ENCODE results near the gene B4GALT1.

The B4GALT1 gene

GRCh38 chr9:33186457-33187168, 19.5 kb upstream of the B4GALT1 start:
- Histone ChIP-seq H3K4me3 (ENCODE audit: low read depth, low read length) (no peak overlapping the region), H3K27me3 (ENCODE audit: insufficient read depth, low read depth, severe bottlenecking) (no peaks in the 10 kb centered on the region), H3K27ac (no peak overlapping the region), H3K9me3 (ENCODE audit: severe bottlenecking) (no peaks in the 10 kb centered on the region), H3K36me3 (no peaks in the 10 kb centered on the region)
- TF ChIP-seq CTCF (IDR thresholded peaks at IDR 0.05; ENCODE audit: low read depth, low read length), result no peak
- DNase-seq, result no peak

- H3K4me3 ChIP-seq (ENCODE audit: low read depth, low read length), result no peak overlapping the region
- DNase-seq, result no peak
- no peak overlapping the region for H3K27ac ChIP-seq
- no peak for TF ChIP-seq CTCF (IDR thresholded peaks at IDR 0.05; ENCODE audit: low read depth, low read length)
- H3K9me3 ChIP-seq (ENCODE audit: severe bottlenecking), result no peaks in the 10 kb centered on the region
- no peaks in the 10 kb centered on the region for H3K27me3 ChIP-seq (ENCODE audit: insufficient read depth, low read depth, severe bottlenecking)
- H3K36me3 ChIP-seq, result no peaks in the 10 kb centered on the region
Measured at GRCh38 chr9:33185858-33186257, 18.7 kb upstream of the B4GALT1 start.

- no peaks in the 10 kb centered on the region for H3K9me3 ChIP-seq (ENCODE audit: severe bottlenecking)
- no peak overlapping the region for H3K27ac ChIP-seq
- no peaks in the 10 kb centered on the region for H3K27me3 ChIP-seq (ENCODE audit: insufficient read depth, low read depth, severe bottlenecking)
- no peak for TF ChIP-seq CTCF (IDR thresholded peaks at IDR 0.05; ENCODE audit: low read depth, low read length)
- no peak for DNase-seq
- no peak overlapping the region for H3K4me3 ChIP-seq (ENCODE audit: low read depth, low read length)
- H3K36me3 ChIP-seq, result no peaks in the 10 kb centered on the region
Measured at GRCh38 chr9:33185406-33185805, 18.3 kb upstream of the B4GALT1 start.

- no peak for TF ChIP-seq CTCF (IDR thresholded peaks at IDR 0.05; ENCODE audit: low read depth, low read length)
- DNase-seq, result no peak
- H3K9me3 ChIP-seq (ENCODE audit: severe bottlenecking), result no peaks in the 10 kb centered on the region
- H3K27me3 ChIP-seq (ENCODE audit: insufficient read depth, low read depth, severe bottlenecking), result no peaks in the 10 kb centered on the region
- no peak overlapping the region for H3K4me3 ChIP-seq (ENCODE audit: low read depth, low read length)
- H3K27ac ChIP-seq, result no peak overlapping the region
- no peaks in the 10 kb centered on the region for H3K36me3 ChIP-seq
Measured at GRCh38 chr9:33184963-33185362, 17.8 kb upstream of the B4GALT1 start.

- no peaks in the 10 kb centered on the region for H3K27me3 ChIP-seq (ENCODE audit: insufficient read depth, low read depth, severe bottlenecking)
- no peak for TF ChIP-seq CTCF (IDR thresholded peaks at IDR 0.05; ENCODE audit: low read depth, low read length)
- H3K9me3 ChIP-seq (ENCODE audit: severe bottlenecking), result no peaks in the 10 kb centered on the region
- H3K4me3 ChIP-seq (ENCODE audit: low read depth, low read length), result no peak overlapping the region
- no peak for DNase-seq
- H3K27ac ChIP-seq, result no peak overlapping the region
- H3K36me3 ChIP-seq, result no peaks in the 10 kb centered on the region
Measured at GRCh38 chr9:33182519-33182918, 15.4 kb upstream of the B4GALT1 start.
